ENCODE measurements around the gene SLC31A1. TPM values are rescaled to one million over a fixed set of nuclear protein-coding genes. Genes with fewer than 3 reads are reported as not detected.

Gene SLC31A1
- total and polyA plus RNA-seq, 2 of the 8 experiments (the other 6 are each of a cell fraction or from before 2014, with no cell fraction given) = 23.9 to 40.8 TPM

DNA sequence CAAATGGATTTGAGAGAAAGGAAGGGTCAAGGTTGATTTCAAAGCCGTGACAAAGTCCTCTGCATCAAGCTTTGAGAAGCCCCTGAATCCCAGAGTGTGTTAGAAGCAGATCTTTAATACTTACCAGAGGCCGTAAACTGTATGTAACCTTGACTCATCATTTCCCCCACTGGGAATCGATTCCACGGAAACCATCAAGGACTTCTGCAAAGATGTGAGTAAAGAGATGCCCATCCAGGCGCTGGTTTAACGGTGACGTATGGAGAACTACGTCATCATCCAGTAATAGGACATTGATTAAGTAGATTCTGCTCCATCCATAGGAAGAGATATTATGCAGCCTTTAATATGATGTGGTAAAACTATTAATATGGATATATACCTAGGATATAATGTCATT is 80.2 kb downstream of the SLC31A1 start:
- FAIRE-seq = no peak
- Histone ChIP-seq H3K36me3 (ENCODE audit: control insufficient read depth in 2 of 4, insufficient read depth in 4 of 4, low read length in 3 of 4) (no peaks in the 10 kb centered on the region), H3K4me2 (ENCODE audit: insufficient read depth in 1 of 2, low read depth in 2 of 2, low read length in 2 of 2) (no peak overlapping the region), H3K4ac (replicated peaks; ENCODE audit: insufficient read length, low read depth, low read length) (no peak overlapping the region), H4K5ac (ENCODE audit: insufficient read length, low read depth, low read length) (no peak overlapping the region), H3K4me1 (replicated peaks in 1 of 4; ENCODE audit: control insufficient read depth in 3 of 4, insufficient read depth in 4 of 4, low read length in 3 of 4) (0 out of 7 replicates have a peak, but pooled peaks cover 0 to 4% (median 0%) of the 10 kb centered on the region in 4 experiments), H2BK5ac (ENCODE audit: low read depth, low read length) (no peak overlapping the region), H3K23me2 (ENCODE audit: low read depth, low read length) (no peaks in the 10 kb centered on the region), H3K4me3 (ENCODE audit: extremely low read depth in 1 of 4, insufficient read depth in 2 of 4, low read depth in 3 of 4, low read length in 4 of 4) (no peak overlapping the region), H3K79me1 (ENCODE audit: low read depth, low read length) (no peaks in the 10 kb centered on the region), H2AFZ (ENCODE audit: low read length) (no peak overlapping the region), H3K56ac (replicated peaks; ENCODE audit: insufficient read length, low read depth, low read length) (no peak overlapping the region), H2AK5ac (ENCODE audit: low read depth, low read length) (no peak overlapping the region), H3K23ac (ENCODE audit: insufficient read length) (no peak overlapping the region), H4K8ac (ENCODE audit: extremely low read depth, insufficient read depth, low read length) (no peak overlapping the region), H3K9me3 (ENCODE audit: insufficient read depth in 2 of 2, low read depth in 1 of 2, low read length in 1 of 2) (no peaks in the 10 kb centered on the region), H2BK120ac (replicated peaks; ENCODE audit: low read depth, low read length) (no peak overlapping the region), H3K14ac (ENCODE audit: insufficient read length) (no peak overlapping the region), H3K27ac (ENCODE audit: low read depth, low read length) (no peak overlapping the region), H2BK15ac (ENCODE audit: low read length) (no peak overlapping the region), H3K9ac (replicated peaks in 1 of 4; ENCODE audit: extremely low read depth in 1 of 4, low read depth in 3 of 4, low read length in 3 of 4) (no peak overlapping the region), H3K27me3 (replicated peaks in 1 of 4; ENCODE audit: control insufficient read depth in 3 of 4, extremely low read depth in 1 of 4, insufficient read depth in 3 of 4, low read length in 3 of 4) (peaks cover 0 to 2% (median 0%) of the 10 kb centered on the region in 4 experiments; a peak in 1 of 7 replicates), H2BK20ac (ENCODE audit: low read length) (no peak overlapping the region), H3K79me2 (ENCODE audit: control insufficient read depth in 1 of 2, insufficient read depth in 2 of 2, low read length in 2 of 2) (no peaks in the 10 kb centered on the region), H2BK12ac (ENCODE audit: low read depth, low read length) (no peak overlapping the region), H4K91ac (replicated peaks; ENCODE audit: insufficient read length, low read length) (no peak overlapping the region), H4K20me1 (replicated peaks in 1 of 2; ENCODE audit: control insufficient read depth in 1 of 2, insufficient read depth in 2 of 2, low read length in 2 of 2) (no peaks in the 10 kb centered on the region), H3K18ac (ENCODE audit: extremely low read depth, low read length) (no peak overlapping the region)
- WGBS, 2 experiments (ENCODE audit: extremely low coverage in 1 of 2, insufficient coverage in 1 of 2, insufficient read length in 1 of 2, insufficient replicate concordance in 2 of 2, low coverage in 1 of 2, low lambda C conversion rate in 2 of 2, missing lambda C conversion rate in 1 of 2) = 91% methylated on average over 8 of the region's 8 CpGs; no CpG with 5 or more reads in 1 of the 2 experiments
- no peak for DNase-seq (ENCODE audit: low read depth in 1 of 2, low spot score in 2 of 2)
- ChIA-PET POLR2A (ENCODE audit: partially characterized antibody) (interaction anchor here (1.6 kb wide), 1 partner anchor 108 kb away, joined by 7 read pairs; the partner anchor contains the start of genes C9orf43 and POLE3), CTCF (ENCODE audit: partially characterized antibody) (no interaction called here)
- no peak for TF ChIP-seq KDM1A (IDR thresholded peaks at IDR 0.05; ENCODE audit: borderline replicate concordance, low read length)
- TF ChIP-seq ZNF274 (IDR thresholded peaks at IDR 0.05; ENCODE audit: borderline replicate concordance, extremely low read depth, low read length) = no peak
- TF ChIP-seq BCL11A (IDR thresholded peaks at IDR 0.05; ENCODE audit: low read depth in 2 of 2, low read length in 2 of 2) = no peak
- TF ChIP-seq CEBPB (IDR thresholded peaks at IDR 0.05; ENCODE audit: low read depth, low read length) = no peak
- TF ChIP-seq RNF2 (IDR thresholded peaks at IDR 0.05; ENCODE audit: borderline replicate concordance, low read depth, low read length, missing control alignments, poor library complexity, severe bottlenecking) = no peak
- no peak for TF ChIP-seq CHD1 (IDR thresholded peaks at IDR 0.05; ENCODE audit: low read depth, low read length)
- TF ChIP-seq CTBP2 (IDR thresholded peaks at IDR 0.05; ENCODE audit: borderline replicate concordance, insufficient read depth, insufficient read length, low read length) = no peak
- TF ChIP-seq TEAD4 (IDR thresholded peaks at IDR 0.05; ENCODE audit: low read depth, low read length) = no peak
- TF ChIP-seq EP300 (IDR thresholded peaks at IDR 0.05; ENCODE audit: borderline replicate concordance in 1 of 2, low read depth in 2 of 2, low read length in 2 of 2) = no peak
- no peak for TF ChIP-seq BRCA1 (IDR thresholded peaks at IDR 0.05; ENCODE audit: low read depth, low read length)
- no peak for TF ChIP-seq POU5F1 (IDR thresholded peaks at IDR 0.05; ENCODE audit: low read depth, low read length)
